Endothelial cell (in vitro differentiated cells): ENCODE measurements around the gene NUP62. TPM values are rescaled to one million over a fixed set of nuclear protein-coding genes. Genes with fewer than 3 reads are reported as not detected.

Experiments
- DNase-seq: peaks from one replicate; pipeline ENCODE4 v3.0.0; 2021; ENCODE audit warnings: low spot score
- H3K27ac Mint-ChIP-seq: one replicate; pipeline ENCODE4 v1.8.0; 2021; ENCODE audit warnings: mixed read lengths, inconsistent platforms; ENCODE audit not compliant: unreplicated experiment
- H3K27me3 Mint-ChIP-seq: one replicate; pipeline ENCODE4 v1.8.0; 2021; ENCODE audit warnings: mild to moderate bottlenecking, moderate library complexity, mixed read lengths, inconsistent platforms; ENCODE audit not compliant: unreplicated experiment
- H3K36me3 Mint-ChIP-seq: one replicate; pipeline ENCODE4 v1.8.0; 2021; ENCODE audit warnings: mild to moderate bottlenecking, low read depth, mixed read lengths, inconsistent platforms; ENCODE audit not compliant: unreplicated experiment
- H3K4me1 Mint-ChIP-seq: one replicate; pipeline ENCODE4 v1.8.0; 2021; ENCODE audit warnings: mild to moderate bottlenecking, mixed read lengths, inconsistent platforms; ENCODE audit not compliant: unreplicated experiment
- H3K4me3 Mint-ChIP-seq: one replicate; pipeline ENCODE4 v1.8.0; 2021; ENCODE audit warnings: mild to moderate bottlenecking, mixed read lengths, inconsistent platforms; ENCODE audit not compliant: unreplicated experiment
- H3K9me3 Mint-ChIP-seq: one replicate; pipeline ENCODE4 v1.8.0; 2021; ENCODE audit warnings: mixed read lengths, inconsistent platforms; ENCODE audit not compliant: unreplicated experiment
- CTCF ChIP-seq: fragments of 200-600 bp; sonication (generic); IDR thresholded peaks from one replicate; pipeline ENCODE4 v1.5.0; 2021; ENCODE audit warnings: antibody characterized with exemption; ENCODE audit not compliant: unreplicated experiment
- total RNA-seq: library from RNA; stranded (reverse); fragmentation: NEBNext Ultra II Directional; extraction: Animal tissue kit (Norgen Biotek cat#: 25700); gene quantifications from one replicate; pipeline ENCODE4 v1.2.1, GENCODE V29; 2021; ENCODE audit not compliant: unreplicated experiment

Gene NUP62
- total RNA-seq, 1 donor from 2014 or later = 60.9 TPM

- TF ChIP-seq CTCF = no peak
- peak within 1 kb of the TSS; percentile 97 for H3K27ac Mint-ChIP-seq
- peak; percentile 91 for DNase-seq
- H3K36me3 Mint-ChIP-seq = peaks cover 34% of the 10 kb centered on the region
- H3K4me1 Mint-ChIP-seq = peaks cover 28% of the 10 kb centered on the region
- no peaks in the 10 kb centered on the region for H3K9me3 Mint-ChIP-seq
- peak within 1 kb of the TSS; percentile 97 for H3K4me3 Mint-ChIP-seq
- H3K27me3 Mint-ChIP-seq = peaks cover 36% of the 10 kb centered on the region
Measured at GRCh38 chr19:49866933-49867782, 62.1 kb downstream of the NUP62 start, which contains the start of gene PNKP. Gene PNKP (minus strand): TSS chr19:49867576. CDS start chr19:49867204, 372 bp downstream.

- H3K4me1 Mint-ChIP-seq = peaks cover 19% of the 10 kb centered on the region
- H3K27ac Mint-ChIP-seq = peak overlapping the region; percentile 13
- H3K27me3 Mint-ChIP-seq = peaks cover 31% of the 10 kb centered on the region
- peak overlapping the region; percentile 62 for H3K4me3 Mint-ChIP-seq
- peaks cover 30% of the 10 kb centered on the region for H3K36me3 Mint-ChIP-seq
- no peaks in the 10 kb centered on the region for H3K9me3 Mint-ChIP-seq
- no peak for DNase-seq
- TF ChIP-seq CTCF = no peak
Measured at GRCh38 chr19:49864890-49865289, 64.4 kb downstream of the NUP62 start.

GRCh38 chr19:49863935-49864320 lies 65.4 kb downstream of the NUP62 start:
- peaks cover 19% of the 10 kb centered on the region for H3K4me1 Mint-ChIP-seq
- no peak for DNase-seq
- H3K27ac Mint-ChIP-seq = no peak overlapping the region
- H3K4me3 Mint-ChIP-seq = no peak overlapping the region
- peaks cover 32% of the 10 kb centered on the region for H3K36me3 Mint-ChIP-seq
- H3K27me3 Mint-ChIP-seq = peaks cover 35% of the 10 kb centered on the region
- no peaks in the 10 kb centered on the region for H3K9me3 Mint-ChIP-seq
- TF ChIP-seq CTCF = no peak

GRCh38 chr19:49863254-49863934 lies 65.9 kb downstream of the NUP62 start:
- Mint-ChIP-seq H3K27ac (peak overlapping the region; percentile 80), H3K36me3 (peaks cover 36% of the 10 kb centered on the region), H3K9me3 (no peaks in the 10 kb centered on the region), H3K27me3 (peaks cover 36% of the 10 kb centered on the region), H3K4me1 (peaks cover 19% of the 10 kb centered on the region), H3K4me3 (peak overlapping the region; percentile 85)
- no peak for TF ChIP-seq CTCF
- DNase-seq = no peak
